Neutrophil (primary cell): ENCODE measurements around the gene EXOSC9.

Experiments used
- H3K27ac ChIP-seq: fragments of 200-600 bp; sonication (generic); 2 replicates; pipeline ENCODE4 v1.5.1; 2016; ENCODE audit warnings: mild to moderate bottlenecking, moderate library complexity
- H3K27me3 ChIP-seq: fragments of 200-600 bp; sonication (generic); 2 replicates; pipeline ENCODE4 v1.6.0; 2016; ENCODE audit warnings: mild to moderate bottlenecking
- H3K36me3 ChIP-seq: fragments of 200-600 bp; sonication (generic); 2 replicates; pipeline ENCODE4 v1.5.1; 2017
- H3K4me1 ChIP-seq, 2 experiments: fragments of 200-600 bp in 1 of 2; sonication (generic) in 1 of 2; 1 replicate in 1 of 2; 2 replicates in 1 of 2; pipeline versions ENCODE4 v1.5.1 to v1.6.1; 2013 to 2016; ENCODE audit warnings: low read depth in 1 of 2, low read length in 1 of 2, mild to moderate bottlenecking in 1 of 2, moderate library complexity in 1 of 2; ENCODE audit not compliant: control insufficient read depth in 1 of 2, insufficient read depth in 1 of 2
- H3K4me3 ChIP-seq, 2 experiments: fragments of 200-600 bp in 1 of 2; sonication (generic) in 1 of 2; 1 replicate in 1 of 2; 2 replicates in 1 of 2; pipeline ENCODE4 v1.5.1; 2013 to 2016; ENCODE audit warnings: low read depth in 1 of 2, low read length in 1 of 2, mild to moderate bottlenecking in 1 of 2, moderate library complexity in 1 of 2
- H3K9me3 ChIP-seq: fragments of 200-600 bp; sonication (generic); 2 replicates; pipeline ENCODE4 v1.5.1; 2016
- TF ChIP-seq, protein P1 (sequence below): fragments of 200-600 bp; sonication (generic); IDR thresholded peaks from 2 replicates; pipeline ENCODE4 v1.5.1; 2016; ENCODE audit warnings: antibody characterized with exemption

EXOSC9 gene

DNA sequence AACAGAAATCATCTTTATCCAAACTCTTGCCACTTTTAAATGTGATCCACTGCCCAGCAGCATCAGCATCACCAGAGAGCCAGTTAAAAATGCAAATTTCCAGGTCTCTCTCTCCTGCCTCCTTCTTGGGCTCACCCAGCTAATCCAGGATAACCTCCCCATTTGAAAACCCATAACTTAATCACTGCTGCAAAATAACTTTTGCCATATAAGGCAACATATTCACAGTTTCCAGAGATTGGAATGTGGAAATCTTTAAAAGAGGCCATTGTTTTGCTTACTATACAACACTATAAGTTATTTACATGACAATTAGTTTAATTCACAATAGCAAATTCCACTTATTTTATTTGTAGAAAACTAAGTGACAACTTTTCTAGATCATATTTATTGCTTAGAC, 4.8 kb upstream of the EXOSC9 start:
- H3K4me1 ChIP-seq: peaks cover 5 to 7% of the 10 kb centered on the region in 2 experiments
- no peaks in the 10 kb centered on the region for H3K36me3 ChIP-seq
- TF ChIP-seq, protein P1, sequence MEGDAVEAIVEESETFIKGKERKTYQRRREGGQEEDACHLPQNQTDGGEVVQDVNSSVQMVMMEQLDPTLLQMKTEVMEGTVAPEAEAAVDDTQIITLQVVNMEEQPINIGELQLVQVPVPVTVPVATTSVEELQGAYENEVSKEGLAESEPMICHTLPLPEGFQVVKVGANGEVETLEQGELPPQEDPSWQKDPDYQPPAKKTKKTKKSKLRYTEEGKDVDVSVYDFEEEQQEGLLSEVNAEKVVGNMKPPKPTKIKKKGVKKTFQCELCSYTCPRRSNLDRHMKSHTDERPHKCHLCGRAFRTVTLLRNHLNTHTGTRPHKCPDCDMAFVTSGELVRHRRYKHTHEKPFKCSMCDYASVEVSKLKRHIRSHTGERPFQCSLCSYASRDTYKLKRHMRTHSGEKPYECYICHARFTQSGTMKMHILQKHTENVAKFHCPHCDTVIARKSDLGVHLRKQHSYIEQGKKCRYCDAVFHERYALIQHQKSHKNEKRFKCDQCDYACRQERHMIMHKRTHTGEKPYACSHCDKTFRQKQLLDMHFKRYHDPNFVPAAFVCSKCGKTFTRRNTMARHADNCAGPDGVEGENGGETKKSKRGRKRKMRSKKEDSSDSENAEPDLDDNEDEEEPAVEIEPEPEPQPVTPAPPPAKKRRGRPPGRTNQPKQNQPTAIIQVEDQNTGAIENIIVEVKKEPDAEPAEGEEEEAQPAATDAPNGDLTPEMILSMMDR: no peak
- H3K27me3 ChIP-seq: peaks cover 55% of the 10 kb centered on the region
- H3K9me3 ChIP-seq: no peaks in the 10 kb centered on the region
- H3K4me3 ChIP-seq: no peak overlapping the region
- no peak overlapping the region for H3K27ac ChIP-seq

DNA sequence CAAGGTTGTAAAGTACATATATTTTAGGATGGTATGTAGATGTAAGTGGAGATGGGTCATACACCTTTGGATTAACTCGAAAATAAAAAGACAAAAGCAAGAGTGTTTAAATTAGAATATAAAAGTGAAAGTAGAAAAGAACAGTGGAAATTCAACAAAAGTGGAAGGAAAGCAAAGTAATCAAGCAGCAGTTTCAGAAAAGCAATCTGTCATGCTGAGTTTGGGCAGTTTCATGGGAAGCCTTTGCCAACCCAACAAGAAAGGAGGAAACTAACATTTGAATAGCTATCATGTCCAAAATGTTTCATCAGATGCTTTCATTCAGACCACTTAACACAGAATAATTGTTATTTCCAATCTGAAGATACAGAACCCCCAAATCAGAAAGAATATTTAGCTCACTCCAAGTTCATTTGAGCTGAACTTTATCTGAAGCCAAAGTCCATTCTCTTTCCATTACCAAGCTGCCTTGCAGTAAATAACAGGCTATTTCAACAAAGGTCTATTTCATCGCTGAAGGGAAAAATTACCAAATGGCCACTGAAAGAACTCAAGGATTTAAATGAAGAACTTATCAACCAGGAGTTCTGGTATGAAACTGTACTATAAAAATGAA, 1.8 kb upstream of the EXOSC9 start:
- no peaks in the 10 kb centered on the region for H3K36me3 ChIP-seq
- H3K4me3 ChIP-seq: no peak overlapping the region

DNA sequence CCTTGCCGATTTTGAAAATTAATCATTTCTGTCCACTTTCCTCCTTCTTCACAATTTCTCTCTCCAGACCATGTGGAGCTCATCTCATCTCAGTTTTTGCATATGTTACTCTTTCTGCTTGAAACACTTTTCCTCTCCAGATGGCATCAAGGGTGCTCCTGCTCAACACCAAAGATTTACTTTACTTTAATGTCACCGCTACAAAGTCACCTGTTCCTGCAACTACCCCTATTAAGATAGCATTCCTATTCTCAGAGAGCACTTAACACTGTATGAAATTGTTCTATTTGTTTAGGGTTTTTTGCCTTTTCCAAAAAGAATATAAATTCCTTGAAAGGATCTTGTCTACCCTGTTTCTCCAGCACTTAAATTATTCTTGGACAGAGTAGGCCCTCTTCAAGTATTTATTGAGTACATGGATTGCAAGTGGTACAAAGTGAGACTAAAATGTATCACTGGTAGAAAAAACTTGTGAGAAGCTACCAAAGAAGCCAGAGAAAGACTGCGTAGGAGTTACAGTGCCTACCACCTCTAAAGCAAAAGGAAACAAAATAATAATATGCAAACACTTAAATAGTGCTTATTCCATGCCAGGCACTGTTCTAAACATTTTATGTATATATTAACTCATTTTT, 1.1 kb upstream of the EXOSC9 start:
- peak overlapping the region in 1 of 2 experiments; percentile 69 for H3K4me3 ChIP-seq
- TF ChIP-seq, protein P1: no peak
- H3K9me3 ChIP-seq: no peaks in the 10 kb centered on the region
- peaks cover 11 to 12% of the 10 kb centered on the region in 2 experiments for H3K4me1 ChIP-seq
- H3K36me3 ChIP-seq: no peaks in the 10 kb centered on the region
- peak overlapping the region; percentile 87 for H3K27ac ChIP-seq
- H3K27me3 ChIP-seq: peaks cover 23% of the 10 kb centered on the region

More for the DNA sequence above, 1.8 kb upstream of the EXOSC9 start:
- TF ChIP-seq, protein P1: no peak
- Histone ChIP-seq H3K27me3 (peaks cover 30% of the 10 kb centered on the region), H3K9me3 (no peaks in the 10 kb centered on the region), H3K27ac (no peak overlapping the region), H3K4me1 (peaks cover 11 to 12% of the 10 kb centered on the region in 2 experiments)

DNA sequence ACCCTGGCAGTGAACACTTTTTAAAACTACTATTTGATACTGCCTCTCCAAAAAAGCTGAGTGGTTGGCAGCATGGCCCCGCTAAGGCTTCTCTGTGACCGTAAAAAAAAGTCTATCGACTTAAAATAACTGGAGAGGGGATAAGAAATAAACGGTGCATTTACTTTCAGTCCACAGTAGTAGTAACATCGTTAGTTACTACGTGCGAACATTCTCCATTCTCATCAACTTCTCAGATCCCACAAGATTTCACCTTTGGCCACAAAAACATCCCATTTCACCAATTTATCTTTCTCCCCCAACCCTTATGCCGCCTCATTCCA, 524 bp upstream of the EXOSC9 start:
- Histone ChIP-seq H3K9me3 (no peaks in the 10 kb centered on the region), H3K27ac (peak overlapping the region; percentile 87), H3K27me3 (peaks cover 17% of the 10 kb centered on the region), H3K36me3 (no peaks in the 10 kb centered on the region), H3K4me3 (peak overlapping the region; percentile 69 to 82), H3K4me1 (peaks cover 11 to 12% of the 10 kb centered on the region in 2 experiments)
- TF ChIP-seq, protein P1: no peak

DNA sequence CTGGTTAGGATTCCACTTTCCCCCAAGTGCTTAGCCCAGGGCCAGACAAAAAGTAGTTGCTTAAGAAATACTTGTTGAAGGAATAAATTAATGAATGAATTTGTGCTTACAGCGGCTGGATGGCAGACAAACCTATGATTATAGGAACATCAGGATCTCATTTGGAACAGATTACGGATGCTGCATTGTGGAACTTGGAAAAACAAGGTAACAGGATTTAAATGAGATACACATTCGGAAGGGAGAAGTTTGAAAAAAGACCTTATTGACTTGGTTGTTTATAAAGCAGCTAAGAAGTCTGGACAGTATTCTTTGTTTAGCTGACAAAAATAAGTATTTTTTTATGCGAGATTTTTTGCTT, 572 bp downstream of the EXOSC9 start:
- peaks cover 11 to 12% of the 10 kb centered on the region in 2 experiments for H3K4me1 ChIP-seq
- peaks cover 6% of the 10 kb centered on the region for H3K27me3 ChIP-seq
- no peaks in the 10 kb centered on the region for H3K9me3 ChIP-seq
- peak overlapping the region; percentile 69 to 82 for H3K4me3 ChIP-seq
- H3K36me3 ChIP-seq: no peaks in the 10 kb centered on the region
- TF ChIP-seq, protein P1: no peak
- H3K27ac ChIP-seq: peak overlapping the region; percentile 87
